ENCODE data around the gene SPOCK1.
A peak's percentile ranks its signal among the peaks of the same experiment; 100 is the strongest.

The SPOCK1 gene

DNA sequence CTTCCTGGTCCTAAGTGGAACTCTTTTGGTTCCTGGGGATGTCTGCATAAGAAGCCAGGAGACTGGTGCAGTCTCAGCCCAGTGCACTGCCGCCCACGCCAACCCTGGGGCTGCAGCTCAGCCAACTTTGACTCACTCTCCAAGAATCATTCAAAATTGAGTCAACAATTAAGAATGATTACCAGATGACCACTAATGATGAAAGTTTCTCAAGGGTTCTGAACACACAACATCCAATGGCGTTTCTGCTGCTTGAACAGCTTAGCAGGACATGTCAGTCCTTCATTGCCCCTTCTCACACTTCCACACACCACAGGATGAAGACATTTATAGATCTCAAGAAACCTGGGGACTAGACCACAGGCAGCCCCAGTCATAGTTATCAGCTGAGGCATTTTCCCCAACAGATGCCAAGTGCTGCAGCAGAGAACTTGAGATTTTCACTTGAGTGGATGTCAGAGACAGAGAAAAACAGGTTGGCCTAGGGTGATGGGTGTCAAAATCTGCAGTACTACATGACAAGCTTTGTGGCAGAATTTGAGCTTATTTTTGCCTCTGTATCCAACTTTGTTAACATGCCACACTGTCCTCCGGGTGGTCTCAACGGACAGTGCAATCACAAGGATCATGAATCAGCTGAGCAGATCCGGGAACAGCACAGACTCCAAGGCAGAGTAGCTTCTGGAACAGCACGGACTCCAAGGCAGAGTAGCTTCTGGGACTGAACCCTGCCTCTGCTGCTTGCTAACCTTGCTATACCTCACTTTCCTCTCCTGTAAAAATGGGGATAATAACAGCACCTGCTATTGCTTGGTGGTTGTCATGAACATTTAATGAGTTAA, 356.1 kb downstream of the SPOCK1 start:
- peak in 1 of 2 experiments; percentile 17 for DNase-seq

DNA sequence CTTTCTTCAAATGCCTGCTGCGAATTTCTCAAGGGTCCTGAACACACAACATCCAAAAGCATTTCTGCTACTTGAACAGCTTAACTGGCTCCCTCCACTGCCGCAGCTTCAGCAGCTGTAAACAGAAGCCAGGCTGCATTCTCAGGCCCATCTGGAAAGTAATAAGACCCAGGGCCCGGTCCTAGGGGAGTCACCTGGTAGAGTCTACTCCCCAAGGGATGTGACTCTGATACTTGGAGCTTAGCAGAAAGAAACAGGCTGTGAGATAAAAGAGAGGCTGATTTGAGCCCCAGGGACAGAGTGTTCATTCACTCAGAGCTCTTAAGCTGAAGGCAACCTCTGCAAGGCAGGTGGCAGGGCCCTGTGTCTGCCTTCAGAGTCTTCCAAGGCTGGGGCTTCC, 356.8 kb downstream of the SPOCK1 start:
- no peak for DNase-seq

DNA sequence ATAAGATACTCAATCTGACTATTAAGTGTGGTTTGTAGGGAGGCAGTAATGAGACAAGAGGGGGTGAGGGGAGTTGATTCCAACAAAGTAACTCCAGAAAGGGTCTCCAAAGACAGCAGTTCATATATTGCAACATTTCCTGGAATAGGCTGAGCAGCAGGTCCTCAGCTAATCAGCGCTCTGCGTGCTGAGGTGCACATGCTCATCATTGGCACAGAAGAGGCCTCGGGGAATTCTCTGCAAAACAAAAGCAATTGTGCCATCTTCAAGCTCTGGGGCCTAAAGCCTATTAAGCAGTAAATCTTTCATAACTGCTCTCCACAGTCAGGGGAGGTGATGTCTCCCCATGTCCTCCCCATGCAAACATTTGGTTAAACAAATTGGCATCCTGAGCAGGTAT, 357.3 kb downstream of the SPOCK1 start:
- peak in 1 of 2 experiments; percentile 19 for DNase-seq

DNA sequence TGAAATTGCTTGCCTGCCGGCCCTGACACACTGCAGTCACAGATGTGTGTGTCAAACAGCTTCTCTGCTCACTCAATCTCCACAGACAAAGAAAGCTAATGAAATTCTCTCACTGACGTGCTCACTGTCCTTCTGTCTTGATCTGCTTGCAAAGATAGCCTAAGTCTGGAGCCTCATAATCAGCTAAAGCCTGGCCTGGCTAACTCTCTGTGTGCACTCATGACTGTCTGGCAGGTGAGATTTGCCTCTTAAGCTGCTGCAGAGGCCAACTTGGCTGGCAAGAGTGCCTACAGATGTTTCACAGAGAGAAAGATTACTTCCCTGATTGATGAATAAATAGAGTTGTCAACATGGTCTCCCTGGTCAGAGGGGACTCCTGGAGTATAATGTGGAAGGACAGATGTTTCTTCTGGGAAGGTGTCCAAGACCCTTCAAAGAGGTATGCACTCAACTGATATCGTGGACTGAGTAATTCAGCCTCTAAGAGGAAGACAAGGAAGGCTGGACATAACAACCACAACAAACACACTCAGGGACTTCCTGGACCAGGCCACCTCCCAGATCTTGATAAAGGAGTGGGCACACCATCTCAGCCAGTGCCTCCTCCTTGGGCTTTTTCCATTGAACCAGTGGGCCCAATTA, 362.0 kb downstream of the SPOCK1 start:
- peak in 1 of 2 experiments; percentile 11 for DNase-seq

DNA sequence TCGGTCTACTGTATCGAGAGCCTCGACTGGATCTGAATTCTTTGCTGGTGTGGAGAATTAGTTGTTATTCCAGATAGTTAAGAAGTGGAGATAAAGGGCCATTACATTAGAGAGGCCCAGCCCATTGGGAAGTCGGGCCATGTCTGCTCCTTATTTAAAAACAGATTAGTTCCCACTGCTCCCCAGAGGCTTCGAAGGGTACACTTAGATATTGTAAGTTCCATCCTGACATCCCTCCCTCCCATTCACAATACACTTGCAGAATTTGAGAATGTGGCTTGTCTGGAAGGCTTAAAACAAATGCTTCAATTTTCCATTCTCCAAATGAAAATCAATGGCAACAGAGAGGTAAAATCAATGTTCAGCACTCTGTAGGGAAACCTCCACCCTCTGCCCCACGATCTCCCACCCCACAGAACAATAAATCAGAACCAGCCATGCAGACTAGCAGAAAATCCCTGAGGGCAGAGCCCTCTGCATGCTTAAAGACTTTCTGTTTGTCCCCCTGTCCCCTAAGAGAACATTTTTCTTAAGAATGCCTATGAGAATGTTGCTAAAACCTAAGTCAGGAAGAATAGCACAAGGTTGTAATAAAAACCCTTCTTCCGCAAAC, 364.1 kb downstream of the SPOCK1 start:
- no peak for DNase-seq

DNA sequence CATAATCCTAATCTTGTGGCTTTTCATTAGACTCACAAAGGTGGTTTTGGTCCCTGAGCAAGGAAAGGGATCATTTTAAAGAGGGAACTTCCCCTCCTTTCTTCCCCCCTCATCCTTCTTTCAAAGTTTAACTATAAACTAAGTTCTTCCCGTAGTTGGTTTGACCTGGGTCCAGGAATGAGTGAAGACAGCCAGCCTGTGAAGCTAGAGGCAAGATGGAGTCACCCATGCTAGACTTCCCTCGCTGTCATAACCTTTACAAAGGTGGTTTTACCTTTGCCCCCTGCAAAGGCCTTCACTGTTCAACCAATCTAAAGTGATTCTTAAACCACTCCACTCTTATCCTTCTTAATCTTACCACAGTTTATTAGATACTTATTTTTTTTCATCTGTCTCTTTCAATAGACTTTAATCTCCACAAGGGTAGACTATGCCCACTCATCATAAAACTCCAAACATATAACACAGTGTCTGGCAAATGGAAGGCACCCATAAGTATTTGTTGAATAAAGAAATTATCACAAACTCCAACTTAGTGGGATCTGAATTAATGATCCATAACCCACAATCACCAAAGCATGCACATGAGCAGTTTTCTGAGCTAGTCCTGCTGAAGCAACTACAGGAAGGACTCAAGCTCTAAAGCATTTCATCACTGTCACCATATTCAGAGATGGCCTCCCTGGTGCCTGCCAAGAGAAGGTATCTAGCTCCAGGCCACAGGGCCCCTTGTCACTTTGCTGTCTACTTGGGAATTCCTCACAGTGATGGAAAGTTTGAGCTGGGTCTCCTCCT, 369.0 kb downstream of the SPOCK1 start:
- no peak for DNase-seq

DNA sequence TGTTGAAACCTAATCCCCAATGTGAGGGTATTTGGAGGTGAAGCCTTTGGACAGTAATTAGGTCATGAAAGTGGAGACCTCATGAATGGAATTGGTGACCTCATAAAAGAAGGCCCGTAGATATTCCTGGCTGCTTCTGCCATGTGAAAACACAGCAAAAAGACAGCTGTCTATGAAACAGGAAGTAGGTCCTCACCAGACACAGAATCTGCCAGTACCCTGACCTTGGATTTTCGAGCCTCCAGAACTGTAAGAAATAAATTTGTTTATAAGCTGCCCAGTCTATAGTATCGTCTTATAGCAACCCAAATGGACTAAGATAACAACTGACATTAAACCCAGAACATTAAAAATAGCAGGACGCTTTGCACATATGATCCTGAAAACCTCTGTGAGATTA, 371.1 kb downstream of the SPOCK1 start:
- DNase-seq, result no peak

DNA sequence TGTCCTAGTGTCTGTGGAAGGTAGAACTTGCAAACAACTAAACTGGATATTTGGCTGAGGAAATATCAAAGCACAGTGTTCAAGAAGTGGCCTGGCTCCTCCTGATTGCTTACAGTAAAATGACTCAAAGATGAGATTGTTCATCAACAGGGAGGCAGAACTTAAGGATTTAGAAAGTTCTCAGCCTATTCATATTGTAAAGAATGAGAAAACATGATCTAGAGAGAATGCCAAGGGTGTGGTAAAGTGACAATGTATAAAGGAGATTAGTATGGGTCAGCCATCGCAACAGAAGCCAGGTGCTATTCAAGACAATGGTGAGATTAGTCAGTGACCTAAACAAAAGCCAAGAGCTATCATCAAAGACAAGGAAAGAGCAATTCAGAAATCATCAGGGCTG, 372.3 kb downstream of the SPOCK1 start:
- no peak for DNase-seq

DNA sequence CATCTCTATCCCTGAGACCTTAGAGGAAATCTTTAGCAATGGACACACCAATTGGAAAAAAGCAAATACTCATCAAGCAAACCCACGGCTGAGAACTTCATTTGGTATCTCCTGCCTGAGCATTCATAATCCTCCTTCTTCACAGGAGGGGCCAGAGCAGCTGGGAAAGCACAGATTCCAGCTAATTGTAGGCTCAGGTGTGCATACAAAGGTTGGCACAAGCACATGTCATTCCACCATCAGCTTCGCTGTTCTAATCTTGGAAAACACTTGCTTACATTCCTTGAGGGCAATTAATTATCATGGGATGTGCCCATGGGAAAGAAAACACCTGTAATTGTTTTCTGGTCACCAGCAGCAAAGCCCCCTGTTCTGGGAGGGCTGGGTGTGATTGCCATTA, 376.6 kb downstream of the SPOCK1 start:
- DNase-seq, result no peak

DNA sequence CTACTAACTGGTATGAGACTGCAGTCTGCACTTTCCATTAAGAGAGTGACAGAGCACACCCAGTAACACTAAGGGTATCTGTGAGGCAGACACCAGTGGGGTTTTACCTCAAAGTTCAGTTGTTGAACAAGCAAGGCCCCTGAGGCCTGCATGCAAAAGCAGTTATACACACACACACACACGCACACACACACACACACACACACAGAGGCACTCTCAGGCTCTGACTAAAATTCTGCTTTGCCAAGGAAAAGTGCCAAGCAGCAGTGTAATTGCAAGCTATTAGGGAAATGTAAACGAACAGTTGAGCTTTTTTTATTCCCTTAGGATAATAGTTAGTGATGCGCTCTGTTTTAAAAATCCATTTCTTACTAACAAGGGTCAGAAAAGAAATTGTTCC, 377.1 kb downstream of the SPOCK1 start:
- peak in 1 of 2 experiments; percentile 38 for DNase-seq

DNA sequence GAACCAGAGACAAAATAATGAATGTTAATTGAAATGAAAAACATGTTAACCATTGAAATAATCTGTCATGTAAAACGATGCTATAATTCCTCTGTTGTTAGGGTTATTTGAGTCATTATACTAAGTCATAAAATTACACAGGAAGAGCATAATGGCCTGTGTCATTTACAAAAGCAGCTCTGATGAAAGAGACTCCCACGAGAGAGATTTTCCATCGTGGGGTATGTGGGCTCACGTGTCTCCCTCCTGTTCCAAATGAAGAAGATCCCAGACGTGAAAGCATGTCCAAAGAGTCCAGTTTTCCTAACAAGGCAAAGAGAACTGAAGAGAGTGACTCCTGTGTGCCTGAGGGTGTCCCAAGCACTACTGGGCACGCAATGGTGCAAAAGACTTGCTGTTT, 379.8 kb downstream of the SPOCK1 start:
- no peak for DNase-seq

DNA sequence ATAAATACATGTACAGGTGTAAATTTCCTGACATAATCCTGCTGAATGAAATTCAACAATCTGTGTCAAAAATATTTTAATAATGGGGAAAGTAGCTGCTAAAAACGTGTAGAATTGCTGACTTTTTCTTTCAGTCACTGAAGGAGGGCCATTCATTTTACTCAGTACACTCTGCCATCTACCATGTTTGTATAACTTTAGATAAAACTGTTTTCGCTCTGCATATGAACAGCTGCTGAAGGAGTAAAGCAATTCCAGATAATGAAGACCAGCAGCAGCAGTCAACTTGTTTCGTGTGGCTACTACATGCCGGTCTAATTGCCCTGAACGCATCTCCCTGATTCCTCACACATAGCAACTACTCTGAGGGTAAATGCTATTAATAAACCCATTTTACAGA, 380.5 kb downstream of the SPOCK1 start:
- DNase-seq, result no peak

DNA sequence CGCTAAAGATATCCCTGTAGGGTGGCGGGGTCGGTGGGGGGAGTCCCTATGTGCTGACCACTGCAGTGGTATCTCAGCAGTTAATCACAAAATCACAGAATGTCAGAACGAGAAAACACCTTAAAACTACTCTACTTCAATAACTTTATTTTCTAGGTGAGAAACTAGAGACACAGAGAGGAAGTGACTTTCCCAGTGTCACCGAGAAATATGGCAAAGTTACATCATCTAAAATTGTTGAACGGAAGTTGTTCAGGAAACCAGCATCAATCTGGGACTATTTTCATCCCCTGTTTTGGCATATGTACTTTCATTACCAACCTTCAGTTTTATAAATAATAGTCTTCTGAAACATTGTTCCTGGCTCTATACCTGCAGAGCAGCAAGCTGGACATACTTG, 384.0 kb downstream of the SPOCK1 start:
- no peak for DNase-seq

DNA sequence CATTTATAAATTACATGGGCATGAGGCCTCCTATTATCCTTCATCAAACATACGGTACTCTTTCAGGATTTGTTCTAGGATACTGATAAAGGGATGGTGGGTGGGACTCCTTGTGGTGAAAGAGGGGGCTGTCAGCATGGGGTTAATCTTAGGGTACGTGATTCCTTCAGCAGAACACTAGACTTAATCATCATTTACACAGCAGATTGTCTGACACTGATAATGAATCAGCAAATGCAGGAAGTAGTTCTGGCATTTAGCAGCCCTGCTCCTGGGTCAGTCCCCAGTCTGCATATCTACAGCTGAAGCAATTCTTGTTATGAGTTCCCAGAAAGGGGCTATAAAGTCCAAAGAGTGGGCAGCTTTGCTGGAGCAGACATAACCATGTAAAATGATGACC, 384.6 kb downstream of the SPOCK1 start:
- DNase-seq, result no peak

DNA sequence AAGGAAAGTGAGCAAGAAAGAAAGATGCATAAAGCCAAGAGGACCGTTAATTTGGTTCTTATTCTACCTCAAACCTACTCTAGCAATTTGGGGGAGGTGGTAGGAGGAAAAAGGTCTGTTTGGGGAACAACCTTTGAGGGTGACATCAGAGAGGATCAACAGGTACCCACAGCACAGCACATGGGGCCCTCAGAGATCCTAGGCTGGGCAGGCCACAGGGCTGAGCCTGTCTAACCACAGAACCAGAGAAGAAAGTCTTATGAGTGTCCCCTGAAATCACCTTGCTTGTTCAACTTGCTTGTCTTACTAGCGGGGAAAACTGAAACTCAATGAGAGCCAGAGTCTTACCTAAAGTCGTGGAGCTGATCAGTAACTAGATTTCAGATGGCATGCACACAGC, 385.2 kb downstream of the SPOCK1 start:
- no peak for DNase-seq

DNA sequence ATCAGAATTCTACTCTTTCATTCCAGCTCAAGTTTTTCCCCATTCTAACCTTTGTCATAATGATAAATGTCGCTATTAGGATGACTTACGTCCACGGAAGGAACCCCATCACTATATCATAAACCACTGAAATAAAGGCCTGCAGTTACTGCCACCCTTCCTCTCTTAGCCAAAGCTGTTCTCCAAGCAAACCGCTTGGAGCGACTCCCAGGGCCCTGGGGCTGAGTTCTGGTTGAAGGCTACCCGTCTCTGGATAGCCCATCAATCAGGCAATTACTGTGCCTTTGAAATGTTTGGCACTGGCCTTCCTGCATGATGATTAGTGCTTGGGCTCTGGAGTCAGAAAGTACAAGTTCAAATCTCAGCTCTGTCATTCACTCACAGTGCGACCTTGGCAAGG, 386.0 kb downstream of the SPOCK1 start:
- no peak for DNase-seq

DNA sequence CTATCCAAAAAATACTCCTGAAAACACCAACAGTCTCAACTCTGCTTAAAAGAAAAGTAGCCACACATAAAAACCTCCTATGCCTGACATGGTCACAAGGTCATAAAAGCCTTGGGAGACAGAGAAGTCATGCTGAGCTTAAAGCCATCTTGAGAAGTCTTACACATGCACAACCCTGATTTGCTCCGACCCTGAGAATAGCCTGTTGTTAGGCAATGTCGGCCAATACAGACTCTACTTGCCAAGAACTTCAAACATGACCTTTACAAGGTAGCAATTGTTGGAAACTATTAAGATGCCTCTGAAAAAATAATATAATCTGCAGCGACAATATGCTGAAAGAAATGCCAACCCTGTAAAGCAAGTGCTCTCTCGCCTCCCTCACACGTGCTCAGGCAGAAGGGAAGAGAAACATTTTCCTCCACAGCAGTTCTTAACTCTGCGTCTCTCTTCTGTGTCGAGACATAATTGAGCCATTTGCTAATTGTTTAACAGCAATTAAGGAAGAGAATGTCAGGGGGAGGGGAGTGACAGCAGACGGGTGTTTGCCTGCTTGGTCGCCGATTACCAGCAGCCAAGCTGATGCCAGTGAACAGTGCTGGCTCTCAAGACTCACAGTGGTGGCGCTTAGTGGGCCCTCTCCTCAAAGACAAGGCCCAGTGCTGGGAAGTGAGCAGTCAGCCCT, 393.6 kb downstream of the SPOCK1 start:
- DNase-seq, result no peak

DNA sequence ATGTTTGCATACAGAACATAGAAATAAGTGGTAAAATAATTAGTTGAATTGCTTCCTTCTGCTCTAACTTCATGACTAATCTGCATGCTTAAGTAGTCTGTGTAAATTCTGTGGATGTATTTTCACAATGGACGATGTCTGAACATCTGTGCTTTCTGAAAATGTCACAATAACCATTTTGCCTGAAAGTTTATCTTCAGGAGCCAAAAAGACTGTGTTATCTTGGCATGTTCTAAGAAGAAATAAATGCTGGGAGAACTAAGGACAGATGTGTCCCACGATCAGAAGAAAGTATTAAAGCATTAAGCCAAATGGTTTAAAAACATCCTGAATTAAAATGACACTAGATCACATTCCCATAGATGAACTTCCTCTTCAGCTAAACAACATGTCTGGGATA, 397.6 kb downstream of the SPOCK1 start:
- DNase-seq, result no peak

DNA sequence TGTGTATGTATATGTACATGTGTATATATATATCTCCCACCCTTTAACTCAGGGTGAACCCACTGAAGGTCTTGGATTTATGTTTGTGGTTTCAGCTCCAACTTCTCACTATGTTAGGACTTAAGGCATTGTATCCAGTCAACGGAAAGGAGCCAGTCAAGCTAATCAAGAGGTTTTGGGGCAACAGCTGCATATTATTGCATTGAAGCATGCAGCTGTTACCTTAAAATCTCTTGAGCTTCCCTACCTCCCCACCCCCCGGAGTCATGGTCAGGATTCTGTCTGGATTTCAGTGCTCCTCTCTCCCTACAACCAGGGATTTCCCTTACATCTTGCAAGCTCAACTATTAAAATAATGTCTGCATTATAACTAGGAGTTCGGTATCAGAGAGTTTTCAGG, 399.5 kb downstream of the SPOCK1 start:
- no peak for DNase-seq

DNA sequence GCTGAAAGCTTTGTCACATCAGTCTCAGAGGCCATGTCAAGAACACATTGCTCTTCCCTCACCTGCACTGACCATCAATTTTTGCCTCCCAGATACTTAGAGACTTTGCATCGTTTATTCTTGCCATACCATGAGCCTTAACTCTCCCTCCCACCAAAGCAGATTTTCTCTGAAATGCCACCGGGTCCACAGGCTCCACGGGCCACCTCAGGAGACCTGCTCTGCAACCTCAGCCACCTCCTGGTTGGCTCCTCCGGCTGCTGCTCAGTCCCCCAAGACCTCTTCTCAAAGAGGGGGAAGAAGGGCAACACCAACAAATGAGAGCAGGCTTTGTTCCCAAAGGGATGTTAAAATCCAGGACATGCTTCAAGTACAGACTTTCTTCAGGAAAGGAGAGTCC, 400.5 kb downstream of the SPOCK1 start:
- no peak for DNase-seq

DNA sequence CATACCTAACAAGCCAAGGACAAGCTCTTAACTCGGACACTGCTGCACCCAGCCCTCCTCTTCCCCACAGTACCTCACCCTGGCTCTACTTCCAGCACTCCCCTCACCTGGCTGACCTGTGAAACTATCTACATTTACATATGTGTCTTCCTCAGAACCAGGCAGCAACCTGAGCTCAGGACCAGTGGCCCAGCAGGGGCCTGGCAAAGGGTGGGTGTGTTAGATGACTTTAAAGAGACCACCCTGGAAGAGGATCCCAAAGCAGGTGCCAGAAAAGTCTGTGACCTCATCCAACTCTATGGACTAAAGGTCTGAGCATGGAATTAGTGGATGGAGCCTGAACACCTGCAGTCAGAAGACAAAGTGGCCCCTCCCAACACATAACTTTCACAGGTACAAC, 400.9 kb downstream of the SPOCK1 start:
- DNase-seq, result no peak

DNA sequence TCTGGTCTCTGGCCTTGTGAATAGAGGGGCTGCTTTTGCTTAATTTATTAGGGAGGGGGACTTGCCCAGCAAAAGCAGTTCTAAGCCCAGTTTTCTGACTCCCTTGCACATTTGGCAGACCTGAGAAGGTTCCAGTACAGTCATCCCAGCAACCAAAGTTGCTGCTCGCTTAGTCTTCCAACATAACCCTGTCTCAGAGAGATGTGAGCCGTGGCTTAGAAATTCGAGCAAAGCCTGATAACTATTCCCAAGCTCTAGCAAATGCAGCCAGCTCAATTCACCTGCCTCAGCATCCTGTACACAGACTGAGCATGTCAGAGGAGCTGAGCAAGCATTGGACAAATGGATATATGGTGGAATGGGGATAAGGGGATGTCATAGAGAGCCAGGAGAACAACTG, 401.9 kb downstream of the SPOCK1 start:
- no peak for DNase-seq
